ENCODE measurements around the gene LVRN.

The LVRN gene

GRCh38 chr5:115978779-115979178 lies 16.5 kb downstream of the LVRN start:
- TF ChIP-seq CTCF (IDR thresholded peaks at IDR 0.05; ENCODE audit: low read depth, low read length) = no peak
- H3K4me3 ChIP-seq (replicated peaks in 1 of 2; ENCODE audit: low read depth in 2 of 2, low read length in 2 of 2) = no peak overlapping the region
- DNase-seq (ENCODE audit: low read depth in 2 of 2) = no peak

GRCh38 chr5:115979201-115980041 lies 17.1 kb downstream of the LVRN start:
- H3K4me3 ChIP-seq (replicated peaks in 1 of 2; ENCODE audit: low read depth in 2 of 2, low read length in 2 of 2) = no peak overlapping the region
- DNase-seq (ENCODE audit: low read depth in 2 of 2) = peak; percentile 66 to 74
- no peak for TF ChIP-seq CTCF (IDR thresholded peaks at IDR 0.05; ENCODE audit: low read depth, low read length)

GRCh38 chr5:115983519-115983918 lies 21.2 kb downstream of the LVRN start:
- no peak for DNase-seq (ENCODE audit: low read depth in 2 of 2)
- TF ChIP-seq CTCF (IDR thresholded peaks at IDR 0.05; ENCODE audit: low read depth, low read length) = no peak
- H3K4me3 ChIP-seq (replicated peaks in 1 of 2; ENCODE audit: low read depth in 2 of 2, low read length in 2 of 2) = no peak overlapping the region

GRCh38 chr5:115985802-115986757 lies 23.8 kb downstream of the LVRN start:
- DNase-seq (ENCODE audit: low read depth in 2 of 2) = peak; percentile 53 to 89
- no peak overlapping the region for H3K4me3 ChIP-seq (replicated peaks in 1 of 2; ENCODE audit: low read depth in 2 of 2, low read length in 2 of 2)
- TF ChIP-seq CTCF (IDR thresholded peaks at IDR 0.05; ENCODE audit: low read depth, low read length) = no peak

GRCh38 chr5:115988002-115988401 lies 25.7 kb downstream of the LVRN start:
- no peak overlapping the region for H3K4me3 ChIP-seq (replicated peaks in 1 of 2; ENCODE audit: low read depth in 2 of 2, low read length in 2 of 2)
- no peak for DNase-seq (ENCODE audit: low read depth in 2 of 2)
- TF ChIP-seq CTCF (IDR thresholded peaks at IDR 0.05; ENCODE audit: low read depth, low read length) = no peak

GRCh38 chr5:115992848-115993350 lies 30.6 kb downstream of the LVRN start:
- no peak for TF ChIP-seq CTCF (IDR thresholded peaks at IDR 0.05; ENCODE audit: low read depth, low read length)
- no peak for DNase-seq (ENCODE audit: low read depth in 2 of 2)
- no peak overlapping the region for H3K4me3 ChIP-seq (replicated peaks in 1 of 2; ENCODE audit: low read depth in 2 of 2, low read length in 2 of 2)
